SU-DHL-6 (cell line): ENCODE data around the gene CEACAM21.

ENCODE experiments used
- H2AFZ ChIP-seq: fragments of 200-600 bp; sonication (generic); 2 replicates; pipeline ENCODE4 v1.6.1; 2014; ENCODE audit warnings: low read depth, mild to moderate bottlenecking, moderate library complexity, mixed read lengths, antibody characterized with exemption, low read length; ENCODE audit not compliant: severe bottlenecking
- H3F3A ChIP-seq: fragments of 200-600 bp; shearing (Covaris generic); 2 replicates; pipeline ENCODE4 v1.6.0; 2016; ENCODE audit warnings: antibody characterized with exemption, mild to moderate bottlenecking; ENCODE audit not compliant: insufficient read depth
- H3K27ac ChIP-seq: fragments of 200-600 bp; sonication (generic); 2 replicates; pipeline ENCODE4 v1.5.1; 2016; ENCODE audit warnings: low read depth, mild to moderate bottlenecking, low read length, moderate library complexity, mixed read lengths
- H3K27me3 ChIP-seq: fragments of 200-600 bp; sonication (generic), shearing (Covaris generic); 2 replicates; pipeline ENCODE4 v1.6.0; 2014; ENCODE audit warnings: mild to moderate bottlenecking, low read length
- H3K36me3 ChIP-seq: fragments of 200-600 bp; sonication (generic); 2 replicates; pipeline ENCODE4 v1.6.1; 2014; ENCODE audit warnings: mild to moderate bottlenecking, low read length, mixed read lengths
- H3K4me2 ChIP-seq: fragments of 300-600, 200-600 bp; shearing (Covaris generic), sonication (generic); 2 replicates; pipeline ENCODE4 v1.6.0; 2014; ENCODE audit warnings: low read length, low read depth, mild to moderate bottlenecking; ENCODE audit not compliant: poor library complexity, severe bottlenecking
- H3K4me3 ChIP-seq: fragments of 200-600 bp; sonication (generic); 2 replicates; pipeline ENCODE4 v1.5.1; 2014; ENCODE audit warnings: antibody characterized with exemption, low read length, mild to moderate bottlenecking, mixed read lengths; ENCODE audit not compliant: insufficient read depth, poor library complexity, severe bottlenecking
- H3K79me2 ChIP-seq: fragments of 200-600 bp; sonication (generic); 2 replicates; pipeline ENCODE4 v1.6.1; 2014; ENCODE audit warnings: mild to moderate bottlenecking, low read length, moderate library complexity; ENCODE audit not compliant: insufficient read depth
- H3K9ac ChIP-seq: fragments of 200-600 bp; sonication (generic); 2 replicates; pipeline ENCODE4 v1.7.0; 2014; ENCODE audit warnings: mild to moderate bottlenecking, low read length
- H3K9me2 ChIP-seq: fragments of 200-600 bp; sonication (generic); replicated peaks from 2 replicates; pipeline ENCODE4 v1.6.1; 2014; ENCODE audit warnings: low read length; ENCODE audit not compliant: insufficient read depth
- H3K9me3 ChIP-seq: fragments of 200-600 bp; sonication (generic); 2 replicates; pipeline ENCODE4 v1.6.1; 2014; ENCODE audit warnings: low read length, mixed read lengths; ENCODE audit not compliant: insufficient read depth
- H4K20me1 ChIP-seq: fragments of 200-600 bp; sonication (generic); 2 replicates; pipeline ENCODE4 v1.6.1; 2014; ENCODE audit warnings: low read depth, mild to moderate bottlenecking, antibody characterized with exemption, low read length, moderate library complexity, mixed read lengths
- EZH2phosphoT487 ChIP-seq: fragments of 200-600 bp; sonication (generic), shearing (Covaris generic); conservative IDR thresholded peaks from 2 replicates; pipeline ENCODE4 v1.6.1; 2018; ENCODE audit warnings: mild to moderate bottlenecking, antibody characterized with exemption, low read length, moderate library complexity, mixed read lengths
- TF ChIP-seq, protein P1 (sequence below): fragments of 200-600 bp; sonication (generic); IDR thresholded peaks from one replicate; pipeline ENCODE4 v1.5.1; 2017; ENCODE audit warnings: antibody characterized with exemption, mild to moderate bottlenecking, low read length, moderate library complexity; ENCODE audit not compliant: insufficient read depth, poor library complexity, severe bottlenecking

The CEACAM21 gene

DNA sequence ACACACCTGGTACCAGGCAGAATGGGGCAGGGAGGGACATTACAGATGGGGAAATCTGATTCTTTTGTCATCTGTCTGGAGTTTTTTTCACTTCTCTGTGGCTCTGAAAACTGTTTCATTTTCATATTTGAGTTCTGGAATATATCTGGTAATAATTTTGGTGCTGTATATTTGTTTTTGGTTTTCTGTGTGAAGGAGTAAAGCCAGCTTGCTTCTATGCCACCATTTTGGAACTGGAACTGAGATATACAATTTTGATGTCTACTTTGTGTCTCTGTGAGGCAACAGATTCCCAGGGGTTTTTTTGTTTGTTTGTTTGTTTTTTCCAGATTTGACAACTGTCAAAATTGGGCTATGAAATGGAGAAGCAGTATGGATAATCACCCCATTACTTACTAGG, 34.8 kb downstream of the CEACAM21 start:
- Histone ChIP-seq H3K9me2 (no peaks in the 10 kb centered on the region), H3K4me3 (no peak overlapping the region), H3K4me2 (no peak overlapping the region), H3K27me3 (no peaks in the 10 kb centered on the region), H2AFZ (no peak overlapping the region), H3K27ac (no peak overlapping the region), H3K36me3 (no peaks in the 10 kb centered on the region), H3K79me2 (no peaks in the 10 kb centered on the region), H3K9ac (no peak overlapping the region), H3K9me3 (no peaks in the 10 kb centered on the region), H4K20me1 (no peaks in the 10 kb centered on the region), H3F3A (no peaks in the 10 kb centered on the region)
- TF ChIP-seq, protein P1, sequence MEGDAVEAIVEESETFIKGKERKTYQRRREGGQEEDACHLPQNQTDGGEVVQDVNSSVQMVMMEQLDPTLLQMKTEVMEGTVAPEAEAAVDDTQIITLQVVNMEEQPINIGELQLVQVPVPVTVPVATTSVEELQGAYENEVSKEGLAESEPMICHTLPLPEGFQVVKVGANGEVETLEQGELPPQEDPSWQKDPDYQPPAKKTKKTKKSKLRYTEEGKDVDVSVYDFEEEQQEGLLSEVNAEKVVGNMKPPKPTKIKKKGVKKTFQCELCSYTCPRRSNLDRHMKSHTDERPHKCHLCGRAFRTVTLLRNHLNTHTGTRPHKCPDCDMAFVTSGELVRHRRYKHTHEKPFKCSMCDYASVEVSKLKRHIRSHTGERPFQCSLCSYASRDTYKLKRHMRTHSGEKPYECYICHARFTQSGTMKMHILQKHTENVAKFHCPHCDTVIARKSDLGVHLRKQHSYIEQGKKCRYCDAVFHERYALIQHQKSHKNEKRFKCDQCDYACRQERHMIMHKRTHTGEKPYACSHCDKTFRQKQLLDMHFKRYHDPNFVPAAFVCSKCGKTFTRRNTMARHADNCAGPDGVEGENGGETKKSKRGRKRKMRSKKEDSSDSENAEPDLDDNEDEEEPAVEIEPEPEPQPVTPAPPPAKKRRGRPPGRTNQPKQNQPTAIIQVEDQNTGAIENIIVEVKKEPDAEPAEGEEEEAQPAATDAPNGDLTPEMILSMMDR: no peak
- TF ChIP-seq EZH2phosphoT487: no peak

DNA sequence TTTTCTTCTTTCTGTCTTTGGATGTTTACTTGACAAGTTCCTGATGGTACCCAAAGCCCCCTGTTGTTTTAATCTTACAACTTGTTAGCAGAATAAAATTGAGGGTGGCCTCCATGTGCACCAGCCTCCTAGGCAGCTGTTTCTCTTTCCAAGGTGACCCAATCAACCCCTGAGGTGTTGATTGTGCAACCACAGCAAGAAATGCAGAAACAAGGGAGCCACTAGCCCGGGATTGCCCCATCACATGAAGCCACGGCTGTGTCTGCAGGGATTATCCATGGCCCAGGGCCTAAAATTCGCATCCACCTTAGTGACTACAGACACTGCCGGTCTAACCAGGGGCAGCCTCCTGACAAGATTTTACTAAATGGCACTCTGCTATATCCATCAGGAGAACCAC, 36.5 kb downstream of the CEACAM21 start:
- H3K9ac ChIP-seq: no peak overlapping the region
- no peaks in the 10 kb centered on the region for H3K27me3 ChIP-seq
- no peaks in the 10 kb centered on the region for H3F3A ChIP-seq
- H3K4me2 ChIP-seq: no peak overlapping the region
- H3K4me3 ChIP-seq: no peak overlapping the region
- H2AFZ ChIP-seq: no peak overlapping the region
- no peaks in the 10 kb centered on the region for H4K20me1 ChIP-seq
- H3K9me2 ChIP-seq: no peaks in the 10 kb centered on the region
- no peaks in the 10 kb centered on the region for H3K79me2 ChIP-seq
- H3K27ac ChIP-seq: no peak overlapping the region
- no peaks in the 10 kb centered on the region for H3K9me3 ChIP-seq
- no peak for TF ChIP-seq EZH2phosphoT487
- TF ChIP-seq, protein P1: no peak
- H3K36me3 ChIP-seq: no peaks in the 10 kb centered on the region

DNA sequence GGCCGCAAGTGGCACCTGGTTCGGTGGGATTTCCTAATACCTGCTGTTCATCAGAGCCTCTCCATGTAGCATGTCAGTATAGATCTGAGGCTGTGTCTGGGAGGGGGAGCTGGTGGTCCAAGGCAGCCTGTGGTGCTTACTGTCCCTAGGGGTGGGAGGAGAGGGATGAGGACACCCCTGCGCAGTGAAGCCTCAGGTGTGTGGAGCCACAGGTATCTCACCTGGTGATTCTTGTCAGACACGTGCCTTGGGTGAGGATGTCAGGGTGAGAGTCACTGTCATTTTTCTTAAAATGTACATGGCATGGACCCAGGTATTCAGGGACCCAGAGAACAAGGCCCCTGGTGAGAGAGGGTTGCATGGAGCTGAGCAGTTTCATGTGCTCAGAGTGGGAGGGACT, 39.2 kb downstream of the CEACAM21 start:
- no peak overlapping the region for H3K4me3 ChIP-seq
- no peak overlapping the region for H2AFZ ChIP-seq
- H3K9me3 ChIP-seq: no peaks in the 10 kb centered on the region
- no peaks in the 10 kb centered on the region for H3F3A ChIP-seq
- H3K9ac ChIP-seq: no peak overlapping the region
- no peaks in the 10 kb centered on the region for H4K20me1 ChIP-seq
- no peaks in the 10 kb centered on the region for H3K36me3 ChIP-seq
- no peaks in the 10 kb centered on the region for H3K27me3 ChIP-seq
- no peak overlapping the region for H3K27ac ChIP-seq
- H3K4me2 ChIP-seq: no peak overlapping the region
- H3K9me2 ChIP-seq: no peaks in the 10 kb centered on the region
- H3K79me2 ChIP-seq: no peaks in the 10 kb centered on the region
- TF ChIP-seq EZH2phosphoT487: no peak
- TF ChIP-seq, protein P1: no peak
